NCI-H2107 (cell line): ENCODE measurements around the gene LARP4.
"Not testable (repeated sequence)": the region's sequence is repeated elsewhere in the genome, so short reads cannot be mapped to it uniquely, and the experiment has no call there.

ENCODE experiments used
- DNase-seq: peaks from one replicate; lab custom pipeline; 2025; lab: John Stamatoyannopoulos, UW

Gene LARP4

DNA sequence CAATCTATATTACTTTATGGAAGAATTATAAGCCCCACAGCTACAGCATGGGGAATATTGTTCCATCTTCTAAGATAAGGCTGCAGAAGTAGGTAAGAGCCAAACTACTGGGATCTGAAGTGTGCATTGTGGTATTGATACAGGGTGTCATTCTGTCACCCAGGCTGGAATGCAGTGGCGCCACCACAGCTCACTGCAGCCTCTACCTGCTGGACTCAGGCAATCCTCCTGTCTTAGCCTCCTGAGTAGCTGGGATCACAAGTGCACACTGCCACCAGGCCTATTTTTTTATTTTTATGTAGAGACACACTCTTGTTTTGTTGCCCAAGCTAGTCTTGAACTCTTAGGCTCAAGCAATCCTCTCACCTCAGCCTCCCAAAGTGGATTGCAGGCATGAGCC is 82.8 kb downstream of the LARP4 start:
- no peak for DNase-seq

DNA sequence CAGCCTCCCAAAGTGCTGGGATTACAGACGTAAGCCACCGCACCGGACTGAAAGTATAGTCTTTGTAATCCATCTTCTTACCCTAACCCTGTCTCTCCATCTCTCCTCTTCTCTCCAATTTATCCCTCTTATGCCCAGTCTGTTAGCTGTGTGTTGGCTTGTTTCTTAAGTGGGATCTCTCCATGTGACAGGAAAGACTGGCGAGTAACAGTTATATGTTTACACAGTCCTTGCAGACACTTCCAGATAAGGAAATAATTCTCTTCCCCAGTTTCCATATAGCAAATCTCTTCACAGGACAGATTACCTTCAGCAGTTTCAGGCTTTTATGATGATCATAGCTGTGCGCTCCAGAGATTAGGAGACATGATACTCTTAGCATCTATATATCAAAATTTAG is 88.1 kb downstream of the LARP4 start:
- DNase-seq, result no peak

DNA sequence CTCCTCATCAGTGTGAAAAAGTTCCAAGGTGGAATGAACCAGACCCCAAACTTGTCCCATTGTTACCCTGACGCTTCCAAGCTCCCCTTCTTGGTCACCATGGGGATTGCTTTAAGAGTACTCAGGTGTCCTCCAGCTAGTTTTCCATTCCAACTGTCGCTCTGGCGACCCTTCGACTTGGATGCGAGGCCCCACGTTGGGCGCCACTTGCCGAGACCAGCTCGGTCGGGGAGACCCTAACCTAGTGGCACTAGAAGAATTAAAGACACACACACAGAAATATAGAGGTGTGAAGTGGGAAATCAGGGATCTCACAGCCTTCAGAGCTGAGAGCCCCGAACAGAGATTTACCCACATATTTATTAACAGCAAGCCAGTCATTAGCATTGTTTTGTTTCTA is 97.4 kb downstream of the LARP4 start:
- DNase-seq, result not testable (repeated sequence)

DNA sequence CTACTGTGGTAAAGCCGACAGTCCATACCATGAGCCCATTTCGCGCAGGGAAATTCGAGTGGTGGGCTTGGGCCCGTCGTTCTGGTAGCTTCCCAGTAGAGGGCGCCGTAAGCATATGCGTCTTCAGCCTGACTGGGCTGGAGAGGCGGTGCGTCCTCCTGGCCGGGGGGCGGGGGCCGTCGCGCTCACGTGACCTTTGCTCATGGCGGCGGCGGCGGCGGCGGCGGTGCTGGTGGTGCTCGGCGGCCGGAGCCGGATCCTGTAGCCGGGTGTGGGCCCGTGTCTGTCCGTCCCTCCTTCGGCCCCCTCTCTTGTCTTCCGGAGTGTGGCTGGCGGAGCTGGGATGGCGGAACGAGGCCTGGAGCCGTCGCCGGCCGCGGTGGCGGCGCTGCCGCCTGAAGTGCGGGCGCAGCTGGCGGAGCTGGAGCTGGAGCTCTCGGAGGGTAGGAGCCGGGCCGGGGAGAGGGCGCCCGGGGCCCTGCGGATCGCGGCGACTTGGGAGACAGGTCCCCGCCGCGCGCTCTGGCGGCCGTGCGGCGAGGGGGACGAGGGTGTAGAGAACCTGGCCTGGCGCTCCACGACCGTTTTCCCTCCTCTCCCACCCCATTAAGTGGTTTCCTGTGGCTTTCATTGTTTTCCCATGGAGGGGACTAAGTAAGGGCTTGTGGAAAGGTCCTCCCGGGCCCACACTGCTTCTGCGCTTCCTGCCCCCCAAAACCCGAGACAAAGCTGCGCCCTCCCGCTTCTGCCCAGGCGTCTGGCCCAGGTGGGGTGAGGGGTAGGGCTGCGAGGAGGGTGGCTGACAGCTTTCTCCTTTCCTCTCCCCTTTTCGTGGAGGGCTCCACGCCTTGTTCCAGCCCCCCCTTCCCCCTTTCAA is 104.4 kb downstream of the LARP4 start, which contains the start of gene DIP2B:
TSS of gene DIP2B (plus strand) at position 188 of the 877 bp plus-strand sequence. CDS start at position 344, 156 bp downstream.
- DNase-seq, result peak; percentile 88

DNA sequence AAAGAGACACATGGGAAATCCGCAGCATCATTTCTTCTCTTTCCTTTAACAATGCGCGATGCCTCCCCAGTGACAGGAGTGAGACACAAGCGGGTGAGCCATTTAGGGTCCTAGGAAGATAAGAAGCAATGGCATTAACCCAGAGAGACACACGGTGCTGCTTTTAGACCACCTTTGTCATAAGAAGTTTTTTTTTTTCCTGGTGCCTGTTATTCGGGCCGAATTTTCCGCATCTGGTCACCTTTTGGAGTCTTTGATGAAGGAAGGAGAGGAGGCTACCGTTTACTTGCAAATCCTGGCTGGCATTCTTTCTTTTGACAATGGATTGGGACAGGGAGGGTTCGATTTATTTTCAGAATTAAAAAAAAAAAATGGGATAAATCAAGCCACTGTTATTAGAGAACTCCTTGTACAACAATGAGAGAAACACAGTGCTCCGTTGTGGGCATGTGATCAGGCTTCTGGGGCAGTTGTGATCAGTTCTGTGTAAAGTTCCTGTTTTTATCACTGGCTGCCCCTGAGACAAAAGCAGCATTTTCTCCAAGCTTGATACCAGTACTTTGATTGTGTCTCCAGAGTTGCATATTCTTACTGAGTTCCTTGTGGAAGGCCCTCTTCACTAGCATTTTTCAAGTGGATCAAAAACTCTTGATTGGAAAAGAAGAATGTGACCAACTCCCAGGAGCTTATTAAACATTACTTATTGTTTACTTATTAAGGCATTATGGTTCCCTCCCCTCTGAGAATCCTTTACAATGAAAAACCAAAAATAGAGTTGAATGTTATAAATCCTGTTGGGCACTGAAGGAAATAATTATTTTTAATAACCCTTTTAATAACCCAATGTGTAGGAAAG is 105.2 kb downstream of the LARP4 start:
- no peak for DNase-seq

DNA sequence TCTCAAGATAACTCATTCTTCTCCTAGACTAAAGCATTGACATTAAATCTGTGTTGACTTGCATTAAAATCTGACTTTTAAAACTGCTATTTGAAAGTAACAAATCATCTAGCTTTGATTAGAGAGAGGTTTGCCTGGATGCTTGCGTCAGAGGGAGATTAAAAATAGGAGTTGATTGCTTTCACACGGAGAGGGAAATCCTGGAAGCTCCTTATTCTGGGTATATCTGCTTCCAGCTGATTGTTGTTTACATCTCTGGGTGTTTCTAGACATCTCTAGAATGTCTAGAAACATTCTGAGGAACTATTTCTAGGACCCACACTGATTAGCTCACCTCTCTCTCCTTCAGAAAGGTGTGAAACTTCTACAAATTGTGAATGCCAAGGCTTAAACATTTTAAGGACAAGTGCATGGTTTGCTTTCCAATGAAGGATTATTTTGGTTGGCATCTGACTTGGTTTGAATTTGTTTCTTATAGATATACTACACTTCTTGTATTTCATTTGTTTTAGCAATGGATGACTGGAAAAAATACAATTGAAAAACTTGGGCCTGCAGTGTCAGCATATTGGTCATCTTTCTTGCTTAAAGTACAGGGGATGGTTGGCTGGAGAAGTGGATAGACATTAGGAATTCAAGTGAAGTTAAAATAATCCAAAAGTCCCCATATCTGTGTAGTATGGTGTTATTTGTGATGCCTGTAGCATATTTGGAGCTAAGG is 106.2 kb downstream of the LARP4 start:
- no peak for DNase-seq

DNA sequence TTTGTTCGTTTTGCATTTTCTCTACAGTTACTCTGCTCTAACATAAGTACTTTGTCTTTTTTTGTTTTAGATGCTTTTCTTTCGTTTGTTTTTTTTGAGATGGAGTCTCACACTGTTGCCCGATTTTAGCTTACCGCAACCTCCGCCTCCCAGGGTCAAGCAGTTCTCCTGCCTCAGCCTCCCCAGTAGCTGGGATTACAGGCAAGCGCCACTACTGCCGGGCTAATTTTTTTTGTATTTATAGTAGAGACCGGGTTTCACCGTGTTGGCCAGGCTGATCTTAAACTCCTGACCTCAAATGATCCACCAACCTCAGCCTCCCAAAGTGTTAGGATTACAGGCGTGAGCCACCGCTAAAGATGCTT is 106.8 kb downstream of the LARP4 start:
- no peak for DNase-seq

DNA sequence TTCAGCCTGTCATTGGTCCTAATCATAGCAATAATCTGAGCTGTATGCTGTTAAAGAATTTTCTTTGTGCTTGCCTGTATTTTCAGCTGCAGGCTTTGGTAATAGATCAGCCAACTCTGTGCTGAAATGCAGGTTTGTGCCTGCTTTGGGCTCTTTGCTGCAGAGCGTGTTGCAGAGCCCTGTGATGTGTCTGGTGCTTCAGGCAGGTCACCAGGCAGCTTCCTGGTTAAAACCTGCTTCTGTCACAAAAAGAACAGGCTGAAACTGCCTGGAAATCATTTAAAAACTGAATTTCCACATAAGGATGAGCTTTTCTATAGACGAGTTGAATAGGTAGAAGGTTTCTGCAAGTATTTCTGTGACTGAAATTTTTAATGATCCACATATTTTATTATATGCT is 107.2 kb downstream of the LARP4 start:
- no peak for DNase-seq

DNA sequence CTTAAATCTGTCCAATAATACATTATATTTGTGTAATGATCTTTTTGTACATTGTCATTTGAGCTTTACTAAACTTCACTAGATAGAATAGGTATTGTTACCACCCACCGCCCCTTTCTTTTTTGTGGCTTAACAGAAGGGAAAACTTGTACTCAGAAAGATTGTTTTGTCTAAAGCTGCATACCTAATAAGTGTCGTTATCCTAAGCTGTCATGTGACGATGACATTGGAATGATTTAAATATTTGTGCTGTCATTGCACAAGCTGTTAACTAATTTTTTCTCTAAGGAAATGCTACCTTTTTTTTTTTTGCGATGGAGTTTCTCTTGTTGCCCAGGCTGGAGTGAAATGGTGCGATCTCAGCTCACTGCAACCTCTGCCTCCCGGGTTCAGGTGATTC is 107.7 kb downstream of the LARP4 start:
- DNase-seq, result no peak

DNA sequence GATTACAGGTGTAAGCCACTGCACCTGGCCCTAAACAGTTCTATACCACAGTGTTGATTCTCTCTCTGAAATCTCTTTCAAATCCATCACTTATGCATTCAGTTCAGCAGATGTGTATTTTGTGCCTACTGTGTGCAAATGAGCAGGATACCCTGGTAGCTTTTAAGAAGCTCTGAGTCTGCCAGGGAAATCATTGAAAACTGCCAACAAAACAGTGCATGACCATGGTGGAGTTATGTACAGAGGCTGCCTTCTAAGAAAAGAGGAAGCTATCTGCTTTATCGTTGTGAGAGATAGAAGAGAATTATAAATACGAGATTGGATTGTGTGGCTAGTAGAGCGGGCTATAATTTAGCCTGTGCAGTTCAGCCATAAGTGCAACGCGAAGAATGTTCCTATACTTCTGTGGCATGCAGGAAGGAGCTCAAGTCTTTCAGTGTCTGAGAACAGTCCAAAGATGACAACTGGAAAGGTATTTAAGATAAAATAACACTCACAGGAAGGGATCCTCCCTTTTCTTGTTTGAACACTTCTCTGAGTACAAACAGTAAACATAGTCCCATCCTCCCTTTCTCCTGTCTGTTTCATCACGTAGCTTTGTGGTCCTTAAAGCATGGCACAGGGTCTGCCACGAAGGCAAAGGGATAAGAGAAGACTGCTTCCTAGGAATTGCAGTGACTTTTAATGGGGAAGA is 108.4 kb downstream of the LARP4 start:
- no peak for DNase-seq

DNA sequence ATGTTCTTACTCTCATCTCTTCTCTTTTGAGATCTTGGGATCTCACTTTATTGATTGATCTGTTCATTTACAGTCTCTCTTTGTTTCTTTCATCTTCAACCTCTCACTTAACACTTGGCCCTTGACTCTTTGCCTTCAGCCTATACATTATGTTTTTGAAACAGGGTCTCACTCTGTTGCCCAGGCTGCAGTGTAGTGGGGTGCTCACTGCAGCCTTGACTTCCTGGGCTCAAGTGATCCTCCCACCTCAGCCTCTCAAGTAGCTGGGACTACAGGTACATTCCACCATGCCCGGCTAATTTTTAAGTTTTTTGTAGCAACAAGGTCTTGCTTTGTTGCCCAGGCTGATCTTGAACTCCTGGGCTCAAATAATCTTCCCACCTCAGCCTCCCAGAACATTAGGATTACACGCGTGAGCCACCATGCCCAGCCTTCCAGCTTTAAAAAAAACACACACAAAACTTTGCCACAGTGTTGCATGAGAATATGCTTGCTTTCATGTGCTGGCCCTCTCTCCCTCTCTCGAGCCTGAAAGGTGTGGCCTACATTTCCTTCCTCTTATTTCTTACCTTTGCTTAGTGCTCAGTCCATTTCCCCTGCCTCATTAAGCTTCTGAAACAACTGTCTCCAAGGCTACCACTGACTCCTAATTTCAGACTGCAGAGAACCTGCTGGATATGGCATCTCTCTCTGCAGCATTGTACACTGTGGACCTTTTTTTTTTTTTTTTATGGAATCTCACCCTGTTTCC is 114.0 kb downstream of the LARP4 start:
- DNase-seq, result no peak

DNA sequence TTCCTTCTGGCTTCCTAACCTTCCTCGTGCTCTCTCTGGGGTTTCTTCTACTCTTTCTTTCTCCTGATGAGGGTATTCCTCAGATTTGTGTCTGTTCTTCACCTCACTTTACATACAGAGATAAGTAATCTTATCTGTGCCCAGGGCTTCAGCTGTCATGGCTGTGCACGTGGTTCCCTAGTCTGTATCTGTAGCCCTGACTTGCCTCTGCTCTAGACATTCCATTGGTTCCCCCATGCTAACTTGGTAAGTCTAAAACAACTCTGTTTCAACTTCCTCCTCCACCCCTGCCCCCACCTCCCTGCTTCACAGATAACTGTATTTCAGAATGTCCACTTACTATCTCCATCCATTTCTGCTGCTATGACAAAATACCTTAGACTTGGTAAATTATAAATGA is 114.9 kb downstream of the LARP4 start:
- no peak for DNase-seq

DNA sequence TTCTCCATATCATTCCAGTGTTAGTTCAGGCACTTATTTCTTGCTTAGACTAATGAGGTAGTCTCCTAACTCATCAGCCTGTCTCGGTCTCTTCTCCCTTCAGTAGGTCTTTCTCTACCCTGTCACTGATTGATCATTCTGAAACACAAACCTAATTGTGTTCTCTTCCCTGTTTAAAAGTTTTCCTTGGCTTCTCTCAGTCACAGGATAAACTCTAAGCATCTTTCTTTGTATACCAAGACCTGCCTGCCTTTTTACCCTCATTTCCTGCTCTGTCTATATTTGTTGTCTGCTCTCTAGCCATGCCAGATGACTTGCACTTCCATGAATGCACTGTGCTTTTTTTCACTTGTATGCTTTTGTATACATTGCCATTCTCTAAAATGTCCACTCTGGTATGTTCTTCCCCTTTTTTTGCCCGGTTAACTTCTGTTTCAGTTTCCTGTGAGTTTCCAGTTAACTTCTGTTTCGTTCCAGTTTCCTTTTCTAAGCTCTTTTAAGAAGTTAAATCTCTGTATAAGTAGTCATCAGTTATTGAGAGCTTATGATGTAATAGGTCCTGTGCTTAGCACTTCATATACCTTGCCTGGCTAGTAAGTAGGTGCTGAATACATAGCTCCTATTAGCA is 116.8 kb downstream of the LARP4 start:
- no peak for DNase-seq

DNA sequence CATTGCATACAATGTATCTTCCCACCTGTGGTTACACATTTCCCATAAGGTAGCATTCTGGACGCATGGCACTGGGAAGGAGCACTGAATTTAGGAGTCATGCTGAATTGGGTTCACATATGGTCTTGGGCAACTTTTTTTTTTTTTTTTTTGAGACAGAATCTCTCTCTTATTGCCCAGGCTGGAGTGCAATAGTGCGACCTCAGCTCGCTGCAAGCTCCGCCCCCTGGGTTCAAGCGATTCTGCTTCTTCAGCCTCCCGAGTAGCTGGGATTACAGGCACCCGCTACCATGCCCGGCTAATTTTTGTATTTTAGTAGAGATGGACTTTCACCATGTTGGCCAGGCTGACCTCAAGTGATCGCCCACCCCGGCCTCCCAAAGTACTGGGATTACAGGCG is 117.4 kb downstream of the LARP4 start:
- no peak for DNase-seq

DNA sequence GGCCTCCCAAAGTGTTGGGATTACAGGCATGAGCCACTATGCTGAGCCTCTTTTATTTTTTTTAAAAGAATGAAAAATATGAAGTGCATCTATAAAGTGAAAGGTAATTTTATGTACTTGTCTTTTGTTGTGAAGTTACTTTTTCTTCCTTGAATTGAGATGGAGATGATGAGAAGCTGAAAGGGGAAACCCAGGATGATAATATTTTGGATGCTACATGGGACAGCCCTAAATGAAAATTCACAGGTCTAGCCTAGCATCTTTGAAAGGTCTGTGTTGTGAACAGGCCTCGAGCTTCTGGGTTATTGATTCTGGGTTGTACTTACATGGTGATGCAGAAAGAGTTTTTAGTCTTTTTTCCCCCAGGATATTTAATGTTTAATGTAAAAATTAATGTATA is 118.7 kb downstream of the LARP4 start:
- no peak for DNase-seq

DNA sequence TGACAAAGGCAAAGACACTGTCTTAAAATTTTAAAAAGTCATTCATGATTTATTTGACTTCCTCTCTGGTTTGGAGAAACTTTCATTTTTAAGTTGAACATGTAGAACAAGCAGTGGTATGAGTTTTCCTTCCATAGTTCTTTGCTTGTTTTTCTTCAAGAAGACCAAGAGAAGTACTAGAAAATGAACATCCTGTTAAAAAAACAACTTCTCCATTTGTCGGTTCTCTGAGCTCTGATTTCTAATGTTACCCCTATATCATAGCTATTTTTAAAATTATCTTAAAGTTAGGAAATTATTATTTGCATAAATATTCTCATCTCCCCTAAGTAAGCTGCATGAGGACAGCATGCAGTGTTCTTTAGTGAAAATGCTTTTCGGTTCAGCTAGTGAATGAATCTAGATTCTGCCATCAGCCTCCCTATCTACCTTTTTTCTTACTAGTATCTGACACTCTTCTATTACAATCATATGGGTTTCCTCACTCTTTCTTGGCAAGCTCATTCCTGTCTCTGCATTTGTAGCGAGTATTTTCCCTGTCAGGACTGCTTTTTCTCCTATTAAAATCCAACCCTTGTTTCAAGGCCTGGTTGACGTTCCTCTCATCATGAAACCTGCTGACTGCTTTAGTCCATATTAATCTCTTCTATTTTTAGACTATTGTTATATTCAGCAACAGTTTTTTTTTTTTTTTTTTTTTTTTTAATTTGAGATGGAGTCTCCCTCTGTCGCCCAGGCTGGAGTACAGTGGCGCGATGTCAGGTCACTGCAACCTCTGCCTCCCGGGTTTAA is 119.9 kb downstream of the LARP4 start:
- DNase-seq, result no peak

DNA sequence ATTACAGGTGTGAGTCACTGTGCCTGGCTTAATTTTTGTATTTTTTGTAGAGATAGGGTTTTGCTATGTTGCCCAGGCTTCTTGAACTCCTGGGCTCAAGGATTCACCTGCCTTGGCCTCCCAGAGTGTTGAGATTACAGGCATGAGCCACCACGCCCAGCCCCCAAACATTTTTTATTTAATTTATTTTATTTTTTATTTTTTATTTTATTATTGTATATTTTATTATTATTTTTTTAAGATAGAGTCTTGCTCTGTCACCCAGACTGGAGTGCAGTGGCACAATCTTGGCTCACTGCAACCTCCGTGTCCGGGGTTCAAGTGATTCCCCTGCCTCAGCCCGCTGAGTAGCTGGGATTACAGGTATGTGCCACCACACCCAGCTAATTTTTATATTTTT is 121.1 kb downstream of the LARP4 start:
- DNase-seq, result not testable (repeated sequence)

DNA sequence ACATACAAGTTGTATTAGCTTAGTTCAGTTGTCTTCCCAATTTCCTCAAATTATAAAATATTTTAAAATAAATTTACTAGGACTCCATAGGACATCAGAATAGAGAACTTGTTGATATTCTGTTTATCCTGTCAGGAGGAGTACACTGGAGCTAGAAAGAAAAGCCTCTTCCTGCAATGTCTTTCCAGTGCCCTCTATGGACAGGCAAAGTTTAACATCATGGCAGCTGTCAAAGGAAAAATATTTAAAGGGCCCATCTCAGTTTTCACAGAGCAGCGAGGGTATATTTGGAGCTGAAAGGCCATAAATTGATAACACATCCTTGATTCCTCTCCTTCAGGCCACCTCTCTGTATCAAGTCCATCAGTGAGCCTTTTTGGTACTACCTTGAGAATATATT is 123.1 kb downstream of the LARP4 start:
- DNase-seq, result no peak

DNA sequence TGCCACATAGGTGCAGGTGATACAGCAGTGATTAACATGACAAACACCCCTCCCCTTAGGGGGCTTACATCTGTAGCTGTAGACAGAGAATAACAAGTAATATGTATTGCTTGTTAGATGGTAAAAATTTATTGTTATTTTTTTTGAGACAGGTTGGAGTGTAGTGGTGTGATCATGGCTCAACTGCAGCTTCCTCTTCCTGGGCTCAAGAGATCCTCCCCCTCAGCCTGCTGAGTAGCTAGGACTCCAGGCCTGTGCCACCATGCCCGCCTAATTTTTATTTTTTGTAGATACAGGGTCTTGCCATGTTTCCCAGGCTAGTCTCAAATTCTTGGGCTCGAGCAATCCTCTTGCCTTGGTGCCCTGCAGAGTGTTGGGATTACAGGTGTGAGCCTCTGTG is 123.9 kb downstream of the LARP4 start:
- no peak for DNase-seq

DNA sequence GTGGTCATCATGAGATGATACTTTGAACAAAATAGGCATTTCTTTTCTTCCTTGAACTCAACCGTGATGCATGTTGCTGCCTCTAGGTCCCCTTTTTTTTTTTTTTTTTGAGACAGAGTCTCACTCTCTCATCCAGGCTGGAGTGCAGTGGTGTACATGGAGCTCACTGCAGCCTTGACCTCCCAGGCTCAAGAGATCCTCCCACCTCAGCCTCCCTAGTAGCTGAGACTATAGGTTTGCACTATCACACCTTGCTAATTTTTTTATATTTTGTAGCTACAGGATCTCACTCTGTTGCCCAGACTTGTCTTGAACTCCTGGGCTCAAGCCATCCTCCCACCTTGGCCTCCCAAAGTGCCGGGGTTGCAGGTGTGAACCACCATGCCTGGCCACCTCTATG is 124.7 kb downstream of the LARP4 start:
- no peak for DNase-seq
